Astrocyte (in vitro differentiated cells and primary cell): ENCODE measurements around the gene TMEM106B. TPM values are rescaled to one million over a fixed set of nuclear protein-coding genes. Genes with fewer than 3 reads are reported as not detected.

Experiments used
- DNase-seq: peaks from one replicate; pipeline ENCODE4 v3.0.0-alpha.2; 2010; ENCODE audit warnings: low read depth
- FAIRE-seq: peaks from 2 replicates; lab custom pipeline; 2011; peaks lifted over from hg19 to GRCh38; lab: Jason Lieb, UNC
- H2AFZ ChIP-seq: 2 replicates; pipeline ENCODE4 v1.6.0; 2012; ENCODE audit warnings: low read depth, low read length, inconsistent platforms
- H3K27ac ChIP-seq: 2 replicates; pipeline ENCODE4 v1.5.1; 2011; ENCODE audit warnings: low read depth, low read length, inconsistent platforms
- H3K27me3 ChIP-seq: 2 replicates; pipeline ENCODE4 v1.6.0; 2011; ENCODE audit warnings: low read length, inconsistent platforms; ENCODE audit not compliant: insufficient read depth
- H3K36me3 ChIP-seq: 2 replicates; pipeline ENCODE4 v1.5.1; 2011; ENCODE audit warnings: low read length, inconsistent platforms; ENCODE audit not compliant: insufficient read depth
- H3K4me1 ChIP-seq: 2 replicates; pipeline ENCODE4 v1.5.1; 2011; ENCODE audit warnings: low read length, inconsistent platforms; ENCODE audit not compliant: insufficient read depth
- H3K4me2 ChIP-seq: 2 replicates; pipeline ENCODE4 v1.6.0; 2012; ENCODE audit warnings: low read length, inconsistent platforms
- H3K4me3 ChIP-seq: 2 replicates; pipeline ENCODE4 v1.5.1; 2011; ENCODE audit warnings: low read depth, mild to moderate bottlenecking, low read length, inconsistent platforms; ENCODE audit not compliant: insufficient read depth
- H3K79me2 ChIP-seq: 2 replicates; pipeline ENCODE4 v1.6.0; 2012; ENCODE audit warnings: mild to moderate bottlenecking, low read length, inconsistent platforms; ENCODE audit not compliant: insufficient read depth
- H3K9ac ChIP-seq: 2 replicates; pipeline ENCODE4 v1.6.0; 2012; ENCODE audit warnings: mild to moderate bottlenecking, low read length, inconsistent platforms
- H3K9me3 ChIP-seq: 2 replicates; pipeline ENCODE4 v1.5.1; 2012; ENCODE audit warnings: low read depth, mild to moderate bottlenecking, low read length, inconsistent platforms; ENCODE audit not compliant: insufficient read depth
- H4K20me1 ChIP-seq: 2 replicates; pipeline ENCODE4 v1.6.0; 2012; ENCODE audit warnings: low read length, inconsistent platforms; ENCODE audit not compliant: insufficient read depth
- H3K27ac Mint-ChIP-seq: one replicate; pipeline ENCODE4 v1.8.0; 2021; ENCODE audit warnings: mild to moderate bottlenecking, mixed read lengths; ENCODE audit not compliant: unreplicated experiment
- H3K27me3 Mint-ChIP-seq: one replicate; pipeline ENCODE4 v1.8.0; 2021; ENCODE audit warnings: low read depth, mixed read lengths; ENCODE audit not compliant: unreplicated experiment
- H3K36me3 Mint-ChIP-seq: one replicate; pipeline ENCODE4 v1.8.0; 2021; ENCODE audit warnings: low read depth, mixed read lengths; ENCODE audit not compliant: unreplicated experiment
- H3K4me1 Mint-ChIP-seq: one replicate; pipeline ENCODE4 v1.8.0; 2021; ENCODE audit warnings: low read depth, mixed read lengths; ENCODE audit not compliant: unreplicated experiment
- H3K4me3 Mint-ChIP-seq: one replicate; pipeline ENCODE4 v1.8.0; 2021; ENCODE audit warnings: mild to moderate bottlenecking, moderate library complexity, mixed read lengths; ENCODE audit not compliant: unreplicated experiment
- H3K9me3 Mint-ChIP-seq: one replicate; pipeline ENCODE4 v1.8.0; 2021; ENCODE audit warnings: mild to moderate bottlenecking, mixed read lengths; ENCODE audit not compliant: unreplicated experiment
- CTCF ChIP-seq: IDR thresholded peaks from 2 replicates; pipeline ENCODE4 v1.5.1; 2011; ENCODE audit warnings: low read depth, mild to moderate bottlenecking, inconsistent platforms, low read length, moderate library complexity; ENCODE audit not compliant: insufficient read depth
- EZH2 ChIP-seq: IDR thresholded peaks from 2 replicates; pipeline ENCODE4 v1.6.1; 2012; ENCODE audit warnings: mild to moderate bottlenecking, low read length, inconsistent platforms; ENCODE audit not compliant: insufficient read depth
- total RNA-seq: library from RNA; stranded (reverse); gene quantifications from 2 replicates; pipeline ENCODE4 v1.2.1, GENCODE V29; 2021

TMEM106B gene
- total RNA-seq, 1 donor from 2014 or later, result 42.9 TPM

DNA sequence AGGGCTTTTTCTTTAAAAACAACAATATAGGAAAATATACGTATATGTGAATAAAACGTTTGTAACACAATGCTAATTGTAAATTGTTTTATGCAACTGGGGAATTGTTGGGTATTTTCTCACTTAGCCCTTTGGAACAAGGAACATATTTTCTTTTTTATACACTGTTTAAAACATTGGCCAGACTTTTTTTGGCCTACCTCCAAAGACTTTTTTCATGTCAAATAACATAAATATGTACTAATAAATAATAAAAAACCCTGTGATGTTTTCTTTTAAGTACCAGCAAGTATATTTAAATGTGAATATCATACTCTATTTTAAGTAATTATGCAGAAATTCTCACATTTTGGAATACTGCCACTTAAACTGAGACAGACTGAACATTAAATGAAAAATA, 15.7 kb downstream of the TMEM106B start:
- Histone ChIP-seq H3K79me2 (no peaks in the 10 kb centered on the region), H3K4me3 (no peak overlapping the region), H3K36me3 (peaks cover 8% of the 10 kb centered on the region), H3K4me2 (no peak overlapping the region), H3K4me1 (no peaks in the 10 kb centered on the region), H2AFZ (no peak overlapping the region), H3K27ac (no peak overlapping the region), H3K27me3 (no peaks in the 10 kb centered on the region), H4K20me1 (no peaks in the 10 kb centered on the region), H3K9ac (no peak overlapping the region), H3K9me3 (no peaks in the 10 kb centered on the region)
- Mint-ChIP-seq H3K27ac (no peak overlapping the region), H3K4me3 (no peak overlapping the region), H3K27me3 (no peaks in the 10 kb centered on the region), H3K4me1 (no peaks in the 10 kb centered on the region), H3K36me3 (peaks cover 13% of the 10 kb centered on the region), H3K9me3 (peaks cover 5% of the 10 kb centered on the region)
- TF ChIP-seq CTCF (no peak), EZH2 (no peak)
- FAIRE-seq, result no peak
- DNase-seq, result no peak

DNA sequence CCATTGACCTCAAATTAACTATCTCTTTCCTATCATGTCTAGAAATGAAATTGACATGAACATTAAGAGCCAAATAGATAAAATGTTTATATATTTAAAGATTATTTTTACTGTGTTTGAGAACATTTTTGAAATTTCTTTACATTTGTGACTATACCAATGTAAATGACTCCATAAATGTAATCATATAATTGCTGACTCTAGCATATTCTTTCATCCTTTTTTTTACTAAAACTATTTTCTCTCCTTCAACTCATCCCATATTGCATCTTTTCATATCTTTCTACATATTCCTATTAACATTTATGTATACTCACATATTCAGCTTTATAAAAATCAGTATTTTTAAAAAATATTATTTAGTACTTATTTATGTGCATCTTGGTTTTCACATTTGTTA, 16.9 kb downstream of the TMEM106B start:
- TF ChIP-seq CTCF (no peak), EZH2 (no peak)
- no peak overlapping the region for H3K4me3 Mint-ChIP-seq
- H3K36me3 Mint-ChIP-seq, result peaks cover 13% of the 10 kb centered on the region
- peaks cover 5% of the 10 kb centered on the region for H3K9me3 Mint-ChIP-seq
- Histone ChIP-seq H3K36me3 (peaks cover 11% of the 10 kb centered on the region), H3K27ac (no peak overlapping the region), H3K4me2 (no peak overlapping the region), H3K79me2 (no peaks in the 10 kb centered on the region), H3K9me3 (no peaks in the 10 kb centered on the region), H3K4me3 (no peak overlapping the region), H3K4me1 (no peaks in the 10 kb centered on the region), H4K20me1 (no peaks in the 10 kb centered on the region), H2AFZ (no peak overlapping the region), H3K9ac (no peak overlapping the region), H3K27me3 (no peaks in the 10 kb centered on the region)
- H3K27ac Mint-ChIP-seq, result no peak overlapping the region
- no peak for DNase-seq
- FAIRE-seq, result no peak
- no peaks in the 10 kb centered on the region for H3K4me1 Mint-ChIP-seq
- no peaks in the 10 kb centered on the region for H3K27me3 Mint-ChIP-seq

DNA sequence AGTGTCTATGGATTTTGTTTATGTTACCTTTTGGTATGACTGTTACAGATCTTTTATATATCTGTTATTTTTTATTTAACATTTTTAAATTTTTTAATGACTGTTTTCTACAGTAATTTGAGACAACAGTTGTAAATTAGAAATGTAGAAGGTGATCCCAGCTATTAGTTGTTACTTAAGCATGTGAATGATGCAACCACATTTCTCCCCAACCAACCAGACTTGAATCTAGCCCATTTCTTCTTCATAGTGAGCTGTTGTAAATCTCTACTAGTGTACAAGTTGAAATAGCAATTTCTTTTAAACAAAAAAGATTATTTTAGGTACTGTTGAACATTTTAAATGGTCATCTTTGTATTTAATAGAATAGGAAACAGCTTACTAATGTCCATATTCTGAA, 18.0 kb downstream of the TMEM106B start:
- Mint-ChIP-seq H3K9me3 (peaks cover 5% of the 10 kb centered on the region), H3K4me1 (no peaks in the 10 kb centered on the region), H3K27me3 (no peaks in the 10 kb centered on the region), H3K36me3 (peaks cover 13% of the 10 kb centered on the region), H3K4me3 (no peak overlapping the region), H3K27ac (no peak overlapping the region)
- no peaks in the 10 kb centered on the region for H3K27me3 ChIP-seq
- H3K36me3 ChIP-seq, result peaks cover 8% of the 10 kb centered on the region
- H3K4me1 ChIP-seq, result no peaks in the 10 kb centered on the region
- H3K79me2 ChIP-seq, result no peaks in the 10 kb centered on the region
- DNase-seq (peak; percentile 36), FAIRE-seq (no peak)
- no peak overlapping the region for H3K27ac ChIP-seq
- TF ChIP-seq CTCF (no peak), EZH2 (no peak)
- no peaks in the 10 kb centered on the region for H3K9me3 ChIP-seq
- no peak overlapping the region for H2AFZ ChIP-seq
- no peak overlapping the region for H3K4me2 ChIP-seq
- H4K20me1 ChIP-seq, result no peaks in the 10 kb centered on the region
- no peak overlapping the region for H3K9ac ChIP-seq
- H3K4me3 ChIP-seq, result no peak overlapping the region
